Mesothelial cell of epicardium (in vitro differentiated cells): ENCODE measurements around the gene ABHD16A. TPM values are rescaled to one million over a fixed set of nuclear protein-coding genes. Genes with fewer than 3 reads are reported as not detected.
A peak's percentile ranks its signal among the peaks of the same experiment; 100 is the strongest.

Experiments
- DNase-seq, 2 experiments: peaks; one replicate each; pipeline ENCODE4 v3.0.0; 2021; ENCODE audit warnings: low spot score in 2 of 2; ENCODE audit not compliant: unreplicated experiment in 2 of 2
- H3K27ac Mint-ChIP-seq: 2 replicates; pipeline ENCODE4 v1.8.0; 2021; ENCODE audit warnings: mixed read lengths
- H3K27me3 Mint-ChIP-seq: 2 replicates; pipeline ENCODE4 v1.8.0; 2021; ENCODE audit warnings: low read depth, mixed read lengths
- H3K36me3 Mint-ChIP-seq: 2 replicates; pipeline ENCODE4 v1.8.0; 2021; ENCODE audit warnings: mixed read lengths
- H3K4me1 Mint-ChIP-seq: 2 replicates; pipeline ENCODE4 v1.8.0; 2021; ENCODE audit warnings: mixed read lengths
- H3K4me3 Mint-ChIP-seq: 2 replicates; pipeline ENCODE4 v1.8.0; 2021; ENCODE audit warnings: mild to moderate bottlenecking, moderate library complexity, mixed read lengths
- H3K9me3 Mint-ChIP-seq: 2 replicates; pipeline ENCODE4 v1.8.0; 2021; ENCODE audit warnings: mixed read lengths
- total RNA-seq: library from RNA; stranded (reverse); gene quantifications from 3 replicates; pipeline ENCODE4 v1.2.1, GENCODE V29; 2021
- TF ChIP-seq, protein P1 (sequence below): fragments of 200-600 bp; sonication (generic); IDR thresholded peaks from one replicate; pipeline ENCODE4 v1.5.0; 2021; ENCODE audit warnings: antibody characterized with exemption; ENCODE audit not compliant: unreplicated experiment

Gene ABHD16A
- total RNA-seq, 1 donor from 2014 or later = 54.1 TPM

DNA sequence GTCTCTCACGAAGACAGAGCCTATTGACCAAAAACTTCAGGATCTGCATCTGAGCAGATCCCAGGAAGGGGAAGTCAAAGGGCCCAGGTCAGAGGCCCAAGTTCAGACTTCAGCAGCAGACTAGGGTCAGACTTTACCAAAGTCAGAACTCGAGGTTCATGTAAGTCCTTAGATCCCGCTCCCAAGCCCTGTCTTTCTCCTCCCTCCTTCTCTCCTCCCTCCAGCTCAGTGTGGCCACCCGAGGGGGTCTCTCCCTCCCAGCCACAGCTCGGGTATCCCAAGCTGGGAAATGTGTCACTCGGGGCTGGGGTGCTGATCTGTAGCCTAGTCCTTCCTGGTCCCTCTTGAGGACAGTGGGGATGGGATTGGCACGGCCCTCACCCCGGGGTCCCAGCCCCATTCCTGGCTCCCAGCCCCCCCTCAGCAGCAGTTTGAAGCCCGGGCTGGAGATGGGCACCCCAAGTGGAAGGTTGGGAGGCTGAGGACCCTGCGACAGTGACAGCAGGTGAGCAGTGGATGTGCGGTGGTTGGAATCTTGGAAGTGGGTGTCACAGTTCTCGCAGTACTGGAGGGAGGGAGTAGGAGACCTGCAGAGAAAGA, 40.9 kb downstream of the ABHD16A start:
- Mint-ChIP-seq H3K4me1 (peaks cover 69% of the 10 kb centered on the region), H3K27ac (peak overlapping the region; percentile 53)

DNA sequence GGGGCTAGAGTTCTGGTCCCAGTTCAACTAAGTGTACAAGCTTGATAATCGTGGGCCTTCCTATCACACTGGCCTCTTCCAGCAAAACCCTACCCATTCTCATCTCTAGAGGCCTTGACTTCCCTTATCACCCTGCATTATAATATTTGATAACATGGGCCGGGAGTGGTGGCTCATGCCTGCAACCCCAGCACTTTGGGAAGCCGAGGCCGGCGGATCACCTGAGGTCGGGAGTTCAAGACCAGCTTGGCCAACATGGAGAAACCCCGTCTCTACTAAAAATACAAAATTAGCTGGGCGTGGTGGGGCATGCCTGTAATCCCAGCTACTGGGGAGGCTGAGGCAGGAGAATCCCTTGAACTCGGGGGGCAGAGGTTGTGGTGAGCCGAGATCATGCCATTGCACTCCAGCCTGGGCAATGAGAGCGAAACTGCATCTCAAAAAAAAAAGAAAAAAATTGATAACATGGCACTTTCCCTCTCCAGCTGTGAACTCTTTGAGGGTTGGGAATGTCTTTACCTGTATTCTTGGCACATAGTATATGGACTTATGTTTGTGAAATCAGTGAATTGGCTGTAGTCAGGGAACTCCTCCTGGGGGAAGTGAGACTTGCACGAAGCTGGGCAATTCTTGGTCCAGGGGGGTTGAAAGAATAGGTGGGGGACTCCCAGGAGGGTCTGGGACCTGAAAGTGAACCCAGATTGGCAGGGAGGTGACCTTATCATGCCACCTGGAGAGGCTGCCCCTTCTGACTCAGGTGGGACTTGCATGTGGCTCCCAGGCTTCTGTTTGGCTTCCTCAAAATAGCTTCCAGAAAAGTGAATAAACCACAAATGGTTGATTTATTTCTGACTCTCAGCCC, 41.6 kb downstream of the ABHD16A start:
- peaks cover 63% of the 10 kb centered on the region for H3K4me1 Mint-ChIP-seq
- peak overlapping the region; percentile 94 for H3K27ac Mint-ChIP-seq
- H3K4me3 Mint-ChIP-seq = peak overlapping the region; percentile 86
- no peaks in the 10 kb centered on the region for H3K9me3 Mint-ChIP-seq
- DNase-seq = no peak
- H3K27me3 Mint-ChIP-seq = no peaks in the 10 kb centered on the region
- TF ChIP-seq, protein P1, sequence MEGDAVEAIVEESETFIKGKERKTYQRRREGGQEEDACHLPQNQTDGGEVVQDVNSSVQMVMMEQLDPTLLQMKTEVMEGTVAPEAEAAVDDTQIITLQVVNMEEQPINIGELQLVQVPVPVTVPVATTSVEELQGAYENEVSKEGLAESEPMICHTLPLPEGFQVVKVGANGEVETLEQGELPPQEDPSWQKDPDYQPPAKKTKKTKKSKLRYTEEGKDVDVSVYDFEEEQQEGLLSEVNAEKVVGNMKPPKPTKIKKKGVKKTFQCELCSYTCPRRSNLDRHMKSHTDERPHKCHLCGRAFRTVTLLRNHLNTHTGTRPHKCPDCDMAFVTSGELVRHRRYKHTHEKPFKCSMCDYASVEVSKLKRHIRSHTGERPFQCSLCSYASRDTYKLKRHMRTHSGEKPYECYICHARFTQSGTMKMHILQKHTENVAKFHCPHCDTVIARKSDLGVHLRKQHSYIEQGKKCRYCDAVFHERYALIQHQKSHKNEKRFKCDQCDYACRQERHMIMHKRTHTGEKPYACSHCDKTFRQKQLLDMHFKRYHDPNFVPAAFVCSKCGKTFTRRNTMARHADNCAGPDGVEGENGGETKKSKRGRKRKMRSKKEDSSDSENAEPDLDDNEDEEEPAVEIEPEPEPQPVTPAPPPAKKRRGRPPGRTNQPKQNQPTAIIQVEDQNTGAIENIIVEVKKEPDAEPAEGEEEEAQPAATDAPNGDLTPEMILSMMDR = no peak
- peaks cover 4% of the 10 kb centered on the region for H3K36me3 Mint-ChIP-seq

More for the DNA sequence above, 40.9 kb downstream of the ABHD16A start:
- Mint-ChIP-seq H3K9me3 (no peaks in the 10 kb centered on the region), H3K27me3 (no peaks in the 10 kb centered on the region), H3K4me3 (peak overlapping the region; percentile 36), H3K36me3 (peaks cover 6% of the 10 kb centered on the region)
- TF ChIP-seq, protein P1 = no peak
- no peak for DNase-seq

DNA sequence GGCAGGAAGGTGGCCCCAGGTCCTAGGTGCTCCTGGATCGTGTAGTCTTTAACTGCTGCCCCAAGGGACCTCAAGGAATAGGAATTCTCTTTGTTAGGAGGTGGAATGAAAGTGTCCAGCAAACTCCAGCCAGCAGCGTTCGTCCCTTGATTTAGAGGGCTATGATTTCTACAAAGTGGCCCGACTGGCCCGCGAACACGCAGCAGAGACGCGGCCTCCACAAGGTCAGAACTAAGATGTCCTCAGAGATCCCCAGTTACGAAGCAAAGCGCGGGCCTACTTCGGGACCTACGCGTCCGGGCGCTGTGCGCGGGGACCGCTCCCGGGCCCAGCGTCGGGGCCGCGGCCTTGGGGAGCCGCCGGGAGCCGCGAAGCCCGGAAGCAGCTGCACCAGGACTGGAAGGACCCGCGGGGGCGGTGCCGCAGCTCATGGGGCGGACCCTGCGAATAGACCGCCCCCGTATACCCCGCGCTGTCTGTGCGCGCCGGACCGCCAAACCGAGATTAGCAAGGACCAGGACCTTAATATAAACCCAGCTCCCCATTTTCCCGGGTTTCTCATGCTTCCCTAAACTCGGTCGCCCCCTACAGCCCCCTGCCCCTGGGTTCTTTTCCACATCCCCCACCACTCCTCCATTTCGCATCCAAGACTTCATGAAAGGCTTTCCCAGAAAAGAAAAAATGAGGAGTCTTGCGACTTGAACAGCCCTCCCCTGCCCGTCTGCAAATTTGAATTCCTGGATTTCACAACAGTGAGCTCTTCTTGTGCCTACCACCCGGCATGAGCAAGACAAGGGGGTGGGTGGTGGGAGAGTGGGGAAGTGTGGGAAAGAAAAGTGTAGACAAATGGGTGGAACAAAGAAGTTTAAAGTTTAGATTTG, 42.5 kb downstream of the ABHD16A start, which contains the start of gene C6orf47:
C6orf47 (minus strand) TSS at position 398 of the 881 bp plus-strand sequence. CDS start 831 bp downstream, outside the sequence.
- H3K27ac Mint-ChIP-seq = peak within 1 kb of the TSS; percentile 94
- peaks cover 56% of the 10 kb centered on the region for H3K4me1 Mint-ChIP-seq
- no peaks in the 10 kb centered on the region for H3K27me3 Mint-ChIP-seq
- H3K4me3 Mint-ChIP-seq = peak within 1 kb of the TSS; percentile 86
- peak; percentile 77 to 83 for DNase-seq
- peaks cover 8% of the 10 kb centered on the region for H3K36me3 Mint-ChIP-seq
- no peaks in the 10 kb centered on the region for H3K9me3 Mint-ChIP-seq
- TF ChIP-seq, protein P1 = no peak

DNA sequence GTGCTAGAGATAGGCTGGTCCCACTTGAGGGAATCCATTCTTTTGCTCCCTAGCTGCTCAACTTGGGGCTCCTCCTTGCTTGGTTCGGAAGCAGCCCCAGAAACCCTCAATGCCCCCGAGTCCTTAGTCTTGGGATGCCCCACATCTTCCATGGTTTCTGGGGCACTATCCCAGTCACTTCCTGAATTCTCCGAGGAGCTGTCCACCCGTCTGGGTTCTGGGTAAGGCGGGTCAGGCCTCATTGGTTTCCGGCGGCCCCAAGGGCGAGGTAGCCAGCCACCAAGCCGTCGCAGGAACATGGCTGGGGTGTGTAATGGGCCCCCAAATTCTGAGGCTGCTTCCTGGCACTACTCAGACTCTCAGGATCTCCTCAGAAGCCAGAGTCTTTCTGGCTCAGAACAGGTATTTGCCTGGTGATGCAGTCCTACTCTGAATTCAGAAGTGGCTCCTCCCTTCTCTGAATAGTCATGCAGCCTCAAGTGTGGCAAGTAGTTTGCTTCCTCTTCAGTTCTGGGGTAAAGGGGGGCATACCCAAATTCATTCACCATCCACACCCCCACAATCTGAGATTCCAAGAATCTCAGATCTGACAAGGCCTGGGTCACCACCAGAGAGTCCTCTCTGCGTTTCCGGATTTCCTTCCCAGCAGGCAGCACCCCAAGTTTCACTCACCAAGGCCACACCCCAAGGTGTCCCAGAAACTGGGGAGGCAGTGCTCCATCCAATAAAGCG, 43.3 kb downstream of the ABHD16A start:
- no peak for DNase-seq
- peaks cover 9% of the 10 kb centered on the region for H3K36me3 Mint-ChIP-seq
- peaks cover 55% of the 10 kb centered on the region for H3K4me1 Mint-ChIP-seq
- TF ChIP-seq, protein P1 = no peak
- peak overlapping the region; percentile 91 for H3K27ac Mint-ChIP-seq
- no peaks in the 10 kb centered on the region for H3K9me3 Mint-ChIP-seq
- H3K27me3 Mint-ChIP-seq = no peaks in the 10 kb centered on the region
- peak overlapping the region; percentile 86 for H3K4me3 Mint-ChIP-seq
